ENCODE results near the gene PDE6D.

The PDE6D gene

DNA sequence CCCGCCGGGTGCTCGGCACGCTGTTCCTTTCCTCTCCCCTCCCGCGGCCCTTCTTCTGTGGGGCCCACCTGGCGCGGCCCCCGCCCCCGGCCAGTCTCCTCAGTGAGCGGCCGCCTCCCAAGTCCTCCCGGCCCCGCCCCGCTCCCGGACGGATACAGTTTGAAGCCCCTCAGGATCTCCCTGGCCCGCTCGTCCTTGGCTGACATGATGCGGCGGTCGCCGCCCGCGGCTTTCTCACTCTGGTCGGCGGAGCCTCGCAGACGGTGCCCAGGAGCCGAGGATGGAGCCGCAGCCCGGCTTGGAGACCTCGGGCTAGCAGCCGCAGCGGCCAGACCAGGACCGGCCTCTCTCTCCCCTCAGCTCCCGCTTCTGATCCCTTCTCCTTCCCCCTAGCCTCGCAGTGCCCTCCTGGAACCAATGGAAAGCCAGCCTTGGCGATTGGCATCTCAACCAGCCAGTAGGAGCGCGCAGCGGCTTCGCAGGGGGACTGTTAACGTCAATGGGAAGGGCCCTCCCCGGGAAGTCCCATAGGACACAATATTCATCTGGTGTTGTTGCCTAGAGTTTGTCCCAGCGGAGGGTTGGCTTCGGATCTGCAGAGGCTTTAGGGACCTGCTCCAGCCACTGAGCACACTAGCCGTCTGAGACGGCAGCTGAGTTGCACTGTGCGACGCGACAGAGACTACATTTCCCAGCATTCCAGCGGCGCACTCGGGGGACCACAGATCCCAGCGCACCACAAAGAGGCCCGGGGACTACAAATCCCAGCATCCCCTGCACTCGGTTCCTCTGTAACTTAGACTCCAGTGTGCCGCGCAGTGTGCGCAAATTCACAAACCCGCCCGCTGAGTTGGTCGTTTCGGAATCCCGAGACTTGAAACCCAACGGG lies at the start of gene PDE6D:
PDE6D (minus strand) TSS at position 374 of the 889 bp plus-strand sequence; CDS start at position 206, 168 bp downstream.
- H3K27ac ChIP-seq, result peak within 1 kb of the TSS; percentile 75
- TF ChIP-seq, protein P1, sequence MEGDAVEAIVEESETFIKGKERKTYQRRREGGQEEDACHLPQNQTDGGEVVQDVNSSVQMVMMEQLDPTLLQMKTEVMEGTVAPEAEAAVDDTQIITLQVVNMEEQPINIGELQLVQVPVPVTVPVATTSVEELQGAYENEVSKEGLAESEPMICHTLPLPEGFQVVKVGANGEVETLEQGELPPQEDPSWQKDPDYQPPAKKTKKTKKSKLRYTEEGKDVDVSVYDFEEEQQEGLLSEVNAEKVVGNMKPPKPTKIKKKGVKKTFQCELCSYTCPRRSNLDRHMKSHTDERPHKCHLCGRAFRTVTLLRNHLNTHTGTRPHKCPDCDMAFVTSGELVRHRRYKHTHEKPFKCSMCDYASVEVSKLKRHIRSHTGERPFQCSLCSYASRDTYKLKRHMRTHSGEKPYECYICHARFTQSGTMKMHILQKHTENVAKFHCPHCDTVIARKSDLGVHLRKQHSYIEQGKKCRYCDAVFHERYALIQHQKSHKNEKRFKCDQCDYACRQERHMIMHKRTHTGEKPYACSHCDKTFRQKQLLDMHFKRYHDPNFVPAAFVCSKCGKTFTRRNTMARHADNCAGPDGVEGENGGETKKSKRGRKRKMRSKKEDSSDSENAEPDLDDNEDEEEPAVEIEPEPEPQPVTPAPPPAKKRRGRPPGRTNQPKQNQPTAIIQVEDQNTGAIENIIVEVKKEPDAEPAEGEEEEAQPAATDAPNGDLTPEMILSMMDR (conservative IDR thresholded peaks at IDR 0.05), result no peak

DNA sequence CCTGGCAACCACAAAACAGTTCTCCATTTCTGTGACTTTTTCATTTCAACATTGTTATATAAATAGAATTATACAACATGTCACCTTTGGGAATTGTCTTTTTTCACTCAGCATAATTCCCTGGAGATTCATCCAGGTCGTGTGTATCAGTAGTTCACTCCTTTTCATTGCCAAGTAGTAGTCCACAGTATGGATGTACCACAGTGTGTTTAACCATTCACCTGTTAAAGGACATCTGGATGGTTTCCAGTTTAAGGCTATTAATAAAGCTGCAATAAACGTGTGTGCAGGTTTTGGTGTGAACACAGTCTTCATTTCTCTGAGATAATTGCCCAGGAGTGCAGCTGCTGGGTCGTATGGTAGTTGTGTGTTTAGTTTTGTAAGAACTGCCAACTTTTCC lies 40.8 kb upstream of the PDE6D start:
- H3K27ac ChIP-seq, result no peak overlapping the region
- TF ChIP-seq, protein P1 (conservative IDR thresholded peaks at IDR 0.05), result no peak

DNA sequence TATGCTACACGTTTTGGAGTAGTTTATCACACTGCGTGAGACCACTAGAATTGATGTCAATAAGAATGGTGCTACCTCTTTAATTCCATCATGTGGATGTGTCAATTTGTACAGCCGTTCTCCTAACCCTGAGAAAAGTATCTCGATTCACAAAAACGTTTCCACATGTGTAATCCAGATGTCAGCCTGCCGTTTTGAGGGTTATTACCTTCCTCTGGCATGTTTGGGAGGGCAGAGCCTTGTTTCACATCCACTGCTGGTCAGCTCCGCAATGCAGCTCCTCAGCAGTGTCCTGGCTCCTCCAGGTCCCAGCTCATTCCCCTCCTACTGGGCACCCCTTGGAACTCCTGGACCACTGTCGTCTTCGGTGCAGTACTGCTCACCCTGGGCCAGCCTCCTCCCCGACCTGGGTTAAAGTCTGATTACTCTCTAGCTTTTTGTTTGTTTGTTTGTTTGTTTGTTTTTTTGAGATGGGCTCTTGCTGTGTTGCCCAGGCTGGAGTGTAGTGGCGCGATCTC lies 39.8 kb upstream of the PDE6D start:
- H3K27ac ChIP-seq, result no peak overlapping the region
- TF ChIP-seq, protein P1 (conservative IDR thresholded peaks at IDR 0.05), result no peak

DNA sequence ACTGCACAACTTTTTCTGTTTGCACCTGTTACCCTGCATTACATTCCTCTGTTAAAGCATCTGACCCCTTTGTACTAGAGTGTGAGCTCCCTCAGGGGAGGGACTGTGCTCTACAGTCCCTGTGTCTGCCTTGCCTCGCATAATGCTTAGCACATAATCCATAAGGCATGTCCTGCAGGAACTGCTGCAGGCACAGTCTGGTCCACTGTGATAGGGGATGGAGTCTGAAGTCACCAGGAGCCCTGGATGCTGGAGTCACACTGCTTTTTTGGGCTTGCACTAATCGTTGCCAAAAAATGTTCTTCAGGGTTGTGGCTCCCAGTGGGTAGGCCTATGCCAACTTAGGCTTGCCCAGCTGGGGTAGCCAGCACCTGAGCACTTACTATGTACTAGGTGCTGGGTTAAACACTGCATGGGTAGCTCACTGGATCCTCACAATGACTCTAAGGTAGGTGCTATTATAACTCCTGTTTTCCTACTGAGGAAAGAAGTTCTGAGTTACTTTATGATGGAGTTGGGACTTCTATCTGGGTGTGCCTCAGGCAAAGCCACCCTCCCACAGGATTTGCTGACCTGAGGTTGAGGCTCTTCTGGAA lies 38.5 kb upstream of the PDE6D start:
- no peak overlapping the region for H3K27ac ChIP-seq
- TF ChIP-seq, protein P1 (conservative IDR thresholded peaks at IDR 0.05), result no peak

DNA sequence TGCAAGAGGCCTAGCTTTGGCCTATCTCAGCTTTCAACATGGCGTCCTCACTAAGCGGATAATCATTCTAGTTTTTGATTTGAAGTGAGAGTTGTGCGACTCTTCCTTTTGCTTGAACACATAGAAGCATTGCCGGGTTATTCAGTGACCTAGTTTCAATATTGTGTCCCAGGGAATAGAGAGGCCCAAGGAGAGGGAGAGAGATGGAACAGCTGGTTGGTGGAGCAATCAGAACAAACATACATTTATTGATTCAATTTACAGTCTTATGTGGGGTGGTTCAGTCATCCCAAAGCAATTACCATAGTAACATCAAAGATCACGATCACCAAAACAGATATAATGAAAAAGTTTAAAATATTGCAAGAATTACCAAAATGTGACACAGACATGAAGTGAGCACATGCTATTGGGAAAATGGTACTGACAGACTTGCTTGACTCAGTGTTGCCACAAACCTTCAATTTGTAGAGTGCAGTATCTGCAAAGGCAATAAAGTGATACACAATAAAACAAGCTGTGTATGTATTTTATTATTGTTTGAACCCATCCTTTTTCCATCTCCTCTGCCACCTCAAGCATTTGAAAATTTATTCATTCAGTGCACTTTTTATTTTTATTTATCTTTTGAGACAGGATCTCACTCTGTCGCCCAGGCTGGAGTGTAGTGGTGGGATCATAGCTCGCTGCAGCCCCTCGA lies 35.4 kb upstream of the PDE6D start:
- no peak overlapping the region for H3K27ac ChIP-seq
- TF ChIP-seq, protein P1 (conservative IDR thresholded peaks at IDR 0.05), result no peak

DNA sequence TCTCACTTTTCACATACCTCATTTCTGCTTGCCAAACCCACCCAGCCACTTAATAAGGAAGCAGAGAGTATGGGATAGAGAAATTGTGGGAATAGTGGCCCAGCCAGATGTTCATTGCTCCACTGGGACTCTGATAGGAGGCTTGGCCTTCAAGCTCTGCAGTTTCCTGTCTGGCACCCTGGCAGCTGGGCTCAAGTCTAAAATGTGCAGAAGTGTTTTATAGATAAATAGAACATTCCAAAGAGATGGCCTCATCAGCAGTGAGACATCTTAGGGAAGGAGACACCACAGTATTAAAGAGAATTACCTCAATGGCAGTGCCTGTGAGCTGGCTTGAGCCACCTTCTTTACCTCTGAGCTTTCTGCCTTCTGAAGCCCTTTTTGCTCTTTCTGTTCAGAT lies 29.8 kb upstream of the PDE6D start:
- TF ChIP-seq, protein P1 (conservative IDR thresholded peaks at IDR 0.05), result no peak

DNA sequence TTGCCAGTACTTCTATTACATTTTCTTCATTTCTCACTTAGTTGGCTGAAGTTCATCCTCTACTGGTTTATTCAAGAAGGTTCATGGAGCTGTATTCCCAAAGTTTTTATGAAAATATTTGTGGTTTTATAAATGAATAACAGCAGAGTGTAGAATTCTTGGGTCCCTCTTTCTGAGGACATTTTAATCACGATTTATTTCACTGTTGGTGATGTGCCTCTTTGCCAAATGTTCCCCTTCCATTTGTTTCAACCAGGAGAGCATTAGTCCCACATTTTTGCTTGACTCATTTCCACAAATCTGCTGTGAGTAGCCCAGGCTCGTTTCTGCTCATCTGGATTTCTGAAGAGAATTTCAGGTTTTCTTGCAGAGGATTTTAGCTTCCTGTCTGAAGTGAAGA lies 25.9 kb upstream of the PDE6D start:
- H3K27ac ChIP-seq, result no peak overlapping the region
- TF ChIP-seq, protein P1 (conservative IDR thresholded peaks at IDR 0.05), result no peak

More for the DNA sequence above, 29.8 kb upstream of the PDE6D start:
- H3K27ac ChIP-seq, result no peak overlapping the region

Data from VCaP (cell line).